HG03469 (cell line): ENCODE measurements around the gene LRRC27.
"Not testable (repeated sequence)": the region's sequence is repeated elsewhere in the genome, so short reads cannot be mapped to it uniquely, and the experiment has no call there.

Source experiments
- ATAC-seq: cut with Tn5 transposase; IDR thresholded peaks from one replicate; pipeline ENCODE4 v1.9.1; 2021; ENCODE audit warnings: mild to moderate bottlenecking, moderate library complexity, moderate number of reproducible peaks; ENCODE audit not compliant: unreplicated experiment

LRRC27 gene

GRCh38 chr10:132386419-132386831 lies 54.4 kb downstream of the LRRC27 start:
- no peak for ATAC-seq

- not testable (repeated sequence) for ATAC-seq
Observed at GRCh38 chr10:132386896-132387295, 54.9 kb downstream of the LRRC27 start.

GRCh38 chr10:132387764-132388210 lies 55.8 kb downstream of the LRRC27 start:
- no peak for ATAC-seq

GRCh38 chr10:132388891-132389432 lies 57.0 kb downstream of the LRRC27 start:
- no peak for ATAC-seq

- no peak for ATAC-seq
Observed at GRCh38 chr10:132389433-132390169, 57.6 kb downstream of the LRRC27 start.

- ATAC-seq: no peak
Observed at GRCh38 chr10:132390170-132390920, 58.4 kb downstream of the LRRC27 start.

- ATAC-seq: no peak
Observed at GRCh38 chr10:132390921-132391675, 59.1 kb downstream of the LRRC27 start.

GRCh38 chr10:132391676-132392020 lies 59.7 kb downstream of the LRRC27 start:
- ATAC-seq: no peak

- ATAC-seq: no peak
Observed at GRCh38 chr10:132392184-132392800, 60.3 kb downstream of the LRRC27 start.

- ATAC-seq: no peak
Observed at GRCh38 chr10:132392811-132393694, 61.1 kb downstream of the LRRC27 start.

- ATAC-seq: no peak
Observed at GRCh38 chr10:132393695-132394181, 61.7 kb downstream of the LRRC27 start.

GRCh38 chr10:132394201-132394811 lies 62.3 kb downstream of the LRRC27 start:
- no peak for ATAC-seq

GRCh38 chr10:132394936-132395703 lies 63.1 kb downstream of the LRRC27 start:
- no peak for ATAC-seq

GRCh38 chr10:132395704-132396493 lies 63.9 kb downstream of the LRRC27 start:
- ATAC-seq: no peak

- ATAC-seq: peak; percentile 28
Observed at GRCh38 chr10:132396494-132397035, 64.6 kb downstream of the LRRC27 start.

GRCh38 chr10:132397036-132397541 lies 65.1 kb downstream of the LRRC27 start, which contains the start of gene PWWP2B:
Gene PWWP2B, plus strand, starts transcription at chr10:132397200. Its CDS starts 27 bp downstream, at chr10:132397227.
- ATAC-seq: peak; percentile 22
